ENCODE measurements around the gene LRMDA. TPM values are rescaled to one million over a fixed set of nuclear protein-coding genes. Genes with fewer than 3 reads are reported as not detected.

The LRMDA gene
- total RNA-seq, 2 donors from 2014 or later, result 12.2 to 25.4 TPM

GRCh38 chr10:75982611-75983369 lies 551.4 kb downstream of the LRMDA start:
- TF ChIP-seq, protein P1, sequence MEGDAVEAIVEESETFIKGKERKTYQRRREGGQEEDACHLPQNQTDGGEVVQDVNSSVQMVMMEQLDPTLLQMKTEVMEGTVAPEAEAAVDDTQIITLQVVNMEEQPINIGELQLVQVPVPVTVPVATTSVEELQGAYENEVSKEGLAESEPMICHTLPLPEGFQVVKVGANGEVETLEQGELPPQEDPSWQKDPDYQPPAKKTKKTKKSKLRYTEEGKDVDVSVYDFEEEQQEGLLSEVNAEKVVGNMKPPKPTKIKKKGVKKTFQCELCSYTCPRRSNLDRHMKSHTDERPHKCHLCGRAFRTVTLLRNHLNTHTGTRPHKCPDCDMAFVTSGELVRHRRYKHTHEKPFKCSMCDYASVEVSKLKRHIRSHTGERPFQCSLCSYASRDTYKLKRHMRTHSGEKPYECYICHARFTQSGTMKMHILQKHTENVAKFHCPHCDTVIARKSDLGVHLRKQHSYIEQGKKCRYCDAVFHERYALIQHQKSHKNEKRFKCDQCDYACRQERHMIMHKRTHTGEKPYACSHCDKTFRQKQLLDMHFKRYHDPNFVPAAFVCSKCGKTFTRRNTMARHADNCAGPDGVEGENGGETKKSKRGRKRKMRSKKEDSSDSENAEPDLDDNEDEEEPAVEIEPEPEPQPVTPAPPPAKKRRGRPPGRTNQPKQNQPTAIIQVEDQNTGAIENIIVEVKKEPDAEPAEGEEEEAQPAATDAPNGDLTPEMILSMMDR (IDR thresholded peaks at IDR 0.05), result no peak
- no peak for TF ChIP-seq POLR2A (IDR thresholded peaks at IDR 0.05)
- H3K4me1 ChIP-seq, result no peaks in the 10 kb centered on the region
- no peak overlapping the region for H3K4me3 ChIP-seq
- no peaks in the 10 kb centered on the region for H3K27me3 ChIP-seq
- DNase-seq, result peak; percentile 47 to 72 (median 63)
- WGBS, 2 donors, result 76 to 92% methylated on average over 5 of the region's 5 CpGs
- no peaks in the 10 kb centered on the region for H3K9me3 ChIP-seq
- peak; percentile 64 for ATAC-seq
- H3K27ac ChIP-seq, result no peak overlapping the region
- H3K36me3 ChIP-seq (replicated peaks in 1 of 2; ENCODE audit: insufficient read depth in 1 of 2, low read depth in 2 of 2), result no peaks in the 10 kb centered on the region
- intact Hi-C loops (cut with DNase I), result no loop called here

DNA sequence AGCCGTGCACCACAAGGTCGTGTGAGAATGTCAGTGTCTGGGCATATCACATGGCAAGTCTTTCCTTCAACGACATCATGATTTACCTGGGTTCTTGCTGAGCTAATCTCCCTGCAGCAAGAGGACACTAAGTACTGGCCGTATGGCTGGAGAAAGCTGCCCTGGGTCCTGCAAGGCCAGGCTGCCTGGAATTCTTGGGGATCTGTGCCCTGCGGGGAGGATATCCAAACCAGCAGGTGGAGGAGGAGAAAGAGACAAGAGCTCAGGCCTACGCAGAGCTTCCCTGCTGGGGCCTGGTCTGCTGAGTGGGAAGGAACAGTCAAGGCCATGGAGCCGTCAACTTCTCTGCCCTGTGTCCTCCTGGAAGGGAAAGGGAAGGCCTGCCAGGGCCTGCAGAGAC lies 552.6 kb downstream of the LRMDA start:
- H3K4me1 ChIP-seq, result no peaks in the 10 kb centered on the region
- intact Hi-C loops (cut with DNase I), result no loop called here
- ATAC-seq (no peak), DNase-seq (no peak)
- no peaks in the 10 kb centered on the region for H3K27me3 ChIP-seq
- no peaks in the 10 kb centered on the region for H3K9me3 ChIP-seq
- no peak overlapping the region for H3K27ac ChIP-seq
- H3K36me3 ChIP-seq (replicated peaks in 1 of 2; ENCODE audit: insufficient read depth in 1 of 2, low read depth in 2 of 2), result no peaks in the 10 kb centered on the region
- no peak for TF ChIP-seq POLR2A (IDR thresholded peaks at IDR 0.05)
- TF ChIP-seq, protein P1 (IDR thresholded peaks at IDR 0.05), result no peak
- no peak overlapping the region for H3K4me3 ChIP-seq
- 83 to 90% methylated on average over 4 to 7 of the region's 7 CpGs for WGBS, 2 donors

DNA sequence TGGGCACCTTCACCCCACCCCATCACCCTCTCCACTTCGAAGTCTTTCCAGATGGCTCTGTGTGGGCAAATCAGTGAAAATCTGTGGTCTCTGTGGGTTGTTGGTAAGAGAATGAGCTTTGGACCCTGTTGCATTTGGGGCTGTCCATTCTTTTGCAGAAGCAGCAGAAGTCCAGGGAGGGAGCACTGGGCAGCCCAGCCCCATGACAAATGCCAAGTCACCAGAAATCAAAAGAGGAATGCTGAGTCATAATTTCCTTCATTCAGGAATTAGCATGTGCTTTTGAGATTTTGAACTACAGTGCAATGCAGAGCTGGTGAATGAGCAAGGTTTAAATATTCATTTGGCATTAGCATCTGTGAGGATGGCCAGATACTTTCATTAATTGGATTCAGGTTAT lies 556.2 kb downstream of the LRMDA start:
- no peak for DNase-seq
- no peak for TF ChIP-seq POLR2A (IDR thresholded peaks at IDR 0.05)
- TF ChIP-seq, protein P1 (IDR thresholded peaks at IDR 0.05), result no peak
- Histone ChIP-seq H3K27ac (no peak overlapping the region), H3K4me3 (no peak overlapping the region), H3K9me3 (no peaks in the 10 kb centered on the region), H3K36me3 (replicated peaks in 1 of 2; ENCODE audit: insufficient read depth in 1 of 2, low read depth in 2 of 2) (no peaks in the 10 kb centered on the region), H3K27me3 (no peaks in the 10 kb centered on the region), H3K4me1 (peaks cover 4% of the 10 kb centered on the region)
- no peak for ATAC-seq
- WGBS, 2 donors, result 75 to 90% methylated on average over 1 of the region's 1 CpG
- intact Hi-C loops (cut with DNase I), result no loop called here

DNA sequence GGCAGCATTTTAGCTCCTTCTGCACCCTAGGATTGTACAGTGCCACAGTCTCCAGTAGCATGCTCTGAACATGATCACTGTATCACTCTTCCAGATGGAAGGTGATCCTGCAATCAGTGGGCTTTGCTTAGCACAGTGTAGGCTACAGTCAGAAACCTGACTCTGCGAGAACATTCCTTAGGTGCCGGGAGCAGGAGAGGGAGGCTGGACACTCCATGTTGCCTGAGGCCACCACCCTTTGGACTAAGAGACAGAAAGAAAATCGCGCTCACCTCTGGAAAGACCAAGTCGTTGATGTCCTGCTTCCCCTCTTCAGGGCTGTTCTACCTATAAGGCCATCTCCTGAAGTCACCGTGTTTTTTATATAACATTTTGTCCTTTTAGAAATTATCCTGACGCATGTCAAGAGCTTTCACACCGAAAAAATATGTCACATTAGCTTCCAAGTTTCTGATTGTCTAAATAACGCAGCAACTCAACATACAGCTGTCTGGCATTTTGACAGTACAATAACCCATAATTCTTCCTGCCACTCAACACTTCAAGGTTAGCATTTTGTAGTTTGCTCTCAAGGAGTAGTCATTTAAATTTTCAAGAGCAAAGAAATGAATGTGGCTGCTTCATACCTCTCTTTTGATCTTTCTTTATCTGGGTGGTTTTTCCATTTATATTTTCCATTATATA lies 563.1 kb downstream of the LRMDA start:
- peaks cover under 1% of the 10 kb centered on the region for H3K4me1 ChIP-seq
- 72 to 74% methylated on average over 9 of the region's 9 CpGs for WGBS, 2 donors

More for the DNA sequence above, 563.1 kb downstream of the LRMDA start:
- no peak for DNase-seq
- intact Hi-C loops (cut with DNase I), result no loop called here
- no peaks in the 10 kb centered on the region for H3K36me3 ChIP-seq (replicated peaks in 1 of 2; ENCODE audit: insufficient read depth in 1 of 2, low read depth in 2 of 2)
- H3K9me3 ChIP-seq, result no peaks in the 10 kb centered on the region
- no peak overlapping the region for H3K4me3 ChIP-seq
- no peak for TF ChIP-seq POLR2A (IDR thresholded peaks at IDR 0.05)
- TF ChIP-seq, protein P1 (IDR thresholded peaks at IDR 0.05), result no peak
- H3K27ac ChIP-seq, result no peak overlapping the region
- no peaks in the 10 kb centered on the region for H3K27me3 ChIP-seq
- ATAC-seq, result no peak

All from body of pancreas (tissue), 4 donors.